ENCODE results near the gene MGAT5B.
"Not testable (repeated sequence)": the region's sequence is repeated elsewhere in the genome, so short reads cannot be mapped to it uniquely, and the experiment has no call there.

Gene MGAT5B

DNA sequence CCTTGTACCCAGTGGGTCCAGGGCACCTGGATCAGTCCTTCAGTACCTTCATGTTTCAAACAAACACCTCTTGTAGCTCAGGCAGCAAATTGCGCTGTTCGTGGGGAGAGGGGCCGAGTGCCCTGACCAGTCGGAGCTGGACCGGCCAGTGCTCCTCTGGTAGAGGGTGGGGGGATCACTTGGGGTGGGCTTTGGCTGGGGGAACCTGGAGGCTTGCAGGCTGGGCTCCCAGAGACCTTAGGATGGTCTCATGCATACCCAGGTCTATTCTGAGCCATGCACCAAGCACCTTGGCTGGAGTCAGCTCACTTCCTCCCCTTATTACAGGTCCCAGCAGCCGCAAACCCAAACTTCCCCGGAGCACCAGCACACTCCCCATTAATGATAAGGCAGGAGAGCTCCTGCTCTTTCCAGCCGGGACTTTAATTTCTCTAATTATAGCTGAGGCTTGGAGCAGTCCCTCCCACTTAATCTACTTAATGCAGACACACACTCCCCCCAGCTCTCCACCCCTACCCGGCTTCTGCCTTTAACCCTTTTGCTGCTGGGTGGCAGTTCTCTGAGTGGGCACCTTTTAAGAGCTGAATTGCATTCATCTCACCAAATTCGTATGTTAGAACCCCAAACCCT, 26.3 kb upstream of the MGAT5B start:
- no peak for DNase-seq (ENCODE audit: low spot score)
- TF ChIP-seq, protein P1, sequence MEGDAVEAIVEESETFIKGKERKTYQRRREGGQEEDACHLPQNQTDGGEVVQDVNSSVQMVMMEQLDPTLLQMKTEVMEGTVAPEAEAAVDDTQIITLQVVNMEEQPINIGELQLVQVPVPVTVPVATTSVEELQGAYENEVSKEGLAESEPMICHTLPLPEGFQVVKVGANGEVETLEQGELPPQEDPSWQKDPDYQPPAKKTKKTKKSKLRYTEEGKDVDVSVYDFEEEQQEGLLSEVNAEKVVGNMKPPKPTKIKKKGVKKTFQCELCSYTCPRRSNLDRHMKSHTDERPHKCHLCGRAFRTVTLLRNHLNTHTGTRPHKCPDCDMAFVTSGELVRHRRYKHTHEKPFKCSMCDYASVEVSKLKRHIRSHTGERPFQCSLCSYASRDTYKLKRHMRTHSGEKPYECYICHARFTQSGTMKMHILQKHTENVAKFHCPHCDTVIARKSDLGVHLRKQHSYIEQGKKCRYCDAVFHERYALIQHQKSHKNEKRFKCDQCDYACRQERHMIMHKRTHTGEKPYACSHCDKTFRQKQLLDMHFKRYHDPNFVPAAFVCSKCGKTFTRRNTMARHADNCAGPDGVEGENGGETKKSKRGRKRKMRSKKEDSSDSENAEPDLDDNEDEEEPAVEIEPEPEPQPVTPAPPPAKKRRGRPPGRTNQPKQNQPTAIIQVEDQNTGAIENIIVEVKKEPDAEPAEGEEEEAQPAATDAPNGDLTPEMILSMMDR (IDR thresholded peaks at IDR 0.05; ENCODE audit: extremely low read depth, missing control alignments): no peak

DNA sequence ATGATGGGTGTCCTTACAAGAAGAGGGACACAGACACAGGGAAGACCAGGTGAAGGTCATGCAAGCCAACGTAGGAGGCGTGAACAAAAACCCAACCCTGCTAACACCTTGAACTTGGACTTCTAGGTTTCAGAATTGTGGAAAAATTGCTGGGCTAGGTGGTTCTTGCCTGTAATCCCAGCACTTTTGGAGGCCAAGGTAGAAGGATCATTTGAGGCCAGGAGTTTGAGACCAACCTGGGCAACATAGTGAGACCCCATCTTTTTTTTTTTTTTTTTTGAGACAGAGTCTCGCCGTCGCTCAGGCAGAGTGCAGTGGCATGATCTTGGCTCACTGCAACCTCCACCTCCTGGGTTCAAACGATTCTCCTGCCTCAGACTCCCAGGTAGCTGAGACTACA, 25.1 kb upstream of the MGAT5B start:
- DNase-seq (ENCODE audit: low spot score): not testable (repeated sequence)

DNA sequence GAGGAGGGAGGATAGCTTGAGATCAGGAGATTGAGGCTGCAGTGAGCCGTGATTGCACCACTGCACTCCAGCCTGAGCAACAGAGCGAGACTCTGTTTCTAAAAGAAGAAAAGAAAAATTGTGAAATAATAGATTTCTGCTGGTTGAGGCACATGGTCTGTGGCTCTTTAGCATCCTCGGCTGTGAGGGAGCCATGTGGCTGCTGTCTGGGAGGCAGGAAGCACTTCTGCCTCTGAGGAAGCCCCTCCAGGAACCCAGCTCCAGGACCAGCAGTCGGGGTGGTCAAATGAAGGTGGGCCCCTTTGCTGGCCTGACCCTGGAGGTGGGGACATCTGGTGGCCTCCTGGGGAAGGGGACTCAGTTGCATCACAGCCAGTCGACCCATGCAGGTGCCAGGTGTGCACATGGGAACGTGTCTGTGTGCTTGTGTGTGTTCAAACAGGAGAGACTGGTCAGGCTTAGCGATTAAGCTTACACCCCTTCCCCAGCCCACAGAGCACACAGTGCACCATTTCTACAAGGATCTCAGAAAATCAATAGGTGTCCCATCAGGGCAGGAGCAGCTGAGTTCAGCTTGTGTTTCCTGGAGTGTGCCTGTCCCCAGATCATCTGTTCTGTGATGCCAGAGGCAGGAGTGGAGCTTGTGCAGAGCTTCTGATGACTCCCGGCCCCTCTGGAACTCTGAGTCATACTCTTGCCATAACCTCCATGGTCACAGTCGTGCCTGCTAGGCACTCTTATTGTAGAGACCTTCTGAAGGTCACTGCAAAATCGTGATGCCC, 24.3 kb upstream of the MGAT5B start:
- DNase-seq (ENCODE audit: low spot score): no peak
- TF ChIP-seq, protein P1 (IDR thresholded peaks at IDR 0.05; ENCODE audit: extremely low read depth, missing control alignments): no peak

DNA sequence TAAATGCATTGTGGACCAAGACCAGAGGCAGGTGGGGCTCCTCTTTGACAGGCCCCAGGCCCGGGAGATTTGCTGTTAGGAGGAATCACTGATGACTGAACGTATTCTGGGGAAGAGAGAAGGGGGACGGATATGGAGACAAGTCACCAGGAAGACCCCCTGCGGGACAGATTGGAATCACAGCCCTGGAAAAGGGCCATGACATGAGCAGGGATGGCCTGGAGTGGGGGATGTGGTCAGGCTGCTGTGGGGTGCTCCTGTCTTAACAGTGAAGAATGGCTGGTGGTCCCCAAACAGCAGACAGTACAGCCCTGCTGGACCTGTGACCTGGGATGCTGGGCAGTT, 23.7 kb upstream of the MGAT5B start:
- DNase-seq (ENCODE audit: low spot score): no peak
- TF ChIP-seq, protein P1 (IDR thresholded peaks at IDR 0.05; ENCODE audit: extremely low read depth, missing control alignments): no peak

DNA sequence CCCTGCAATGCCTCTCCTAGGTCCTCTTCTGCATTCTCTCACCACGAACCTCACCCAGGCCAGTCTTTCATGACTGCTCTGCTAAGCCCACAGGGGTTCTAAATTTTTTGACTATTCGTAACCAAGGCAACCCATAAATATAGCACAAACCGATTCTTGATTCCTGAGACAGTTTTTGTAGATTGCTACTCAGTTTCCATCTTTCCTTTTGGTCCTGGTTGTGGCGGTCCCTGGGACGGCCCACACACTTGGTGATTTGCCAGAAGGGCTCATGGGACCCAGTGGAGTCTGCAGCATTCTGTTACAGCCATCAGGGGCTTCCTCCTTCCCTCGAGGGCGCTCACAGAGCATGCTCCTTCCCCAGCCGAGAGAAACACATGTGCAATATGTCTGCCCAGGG, 23.4 kb upstream of the MGAT5B start:
- DNase-seq (ENCODE audit: low spot score): no peak
- TF ChIP-seq, protein P1 (IDR thresholded peaks at IDR 0.05; ENCODE audit: extremely low read depth, missing control alignments): no peak

DNA sequence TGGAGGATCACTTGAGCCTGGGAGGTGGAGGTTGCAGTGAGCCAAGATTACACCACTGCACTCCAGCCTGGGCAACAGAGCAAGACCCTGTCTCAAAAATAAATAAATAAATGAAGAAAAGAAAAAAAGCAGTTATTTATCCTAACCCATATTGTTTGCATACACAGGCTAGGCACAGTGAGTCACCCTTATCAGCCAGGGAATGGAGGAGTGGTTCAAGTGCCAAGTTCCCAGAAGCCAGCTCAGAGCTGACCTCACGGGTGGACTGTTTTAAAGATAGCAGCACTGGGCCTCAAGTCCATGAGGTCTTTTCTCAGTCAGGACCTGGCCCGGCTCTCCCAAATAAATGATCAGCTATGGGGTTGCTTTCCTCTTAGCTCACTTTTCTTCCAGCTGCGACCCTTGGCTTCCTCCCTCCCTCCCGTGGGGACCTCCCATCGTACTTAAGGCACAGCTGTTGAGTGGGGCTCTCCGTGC, 22.6 kb upstream of the MGAT5B start:
- DNase-seq (ENCODE audit: low spot score): no peak
- TF ChIP-seq, protein P1 (IDR thresholded peaks at IDR 0.05; ENCODE audit: extremely low read depth, missing control alignments): no peak

DNA sequence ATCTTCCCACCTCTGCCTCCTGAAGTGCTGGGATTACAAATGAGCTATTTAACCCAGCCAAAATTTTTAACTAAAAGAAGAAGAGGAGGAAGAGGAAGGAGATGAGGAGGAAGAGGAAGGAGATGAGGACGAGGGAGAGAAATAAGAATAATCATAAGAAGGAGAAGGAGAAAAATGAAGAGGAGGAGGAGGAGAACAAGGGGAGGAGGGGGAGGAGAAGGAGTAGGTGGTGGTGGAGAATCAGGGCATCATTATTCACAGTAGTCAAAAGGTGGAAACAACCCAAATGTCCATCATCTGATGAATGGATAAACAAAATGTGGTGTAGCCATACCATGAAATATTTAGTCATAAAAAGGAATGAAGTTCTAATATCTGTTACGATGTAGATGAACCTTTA, 21.2 kb upstream of the MGAT5B start:
- DNase-seq (ENCODE audit: low spot score): no peak
- TF ChIP-seq, protein P1 (IDR thresholded peaks at IDR 0.05; ENCODE audit: extremely low read depth, missing control alignments): no peak

DNA sequence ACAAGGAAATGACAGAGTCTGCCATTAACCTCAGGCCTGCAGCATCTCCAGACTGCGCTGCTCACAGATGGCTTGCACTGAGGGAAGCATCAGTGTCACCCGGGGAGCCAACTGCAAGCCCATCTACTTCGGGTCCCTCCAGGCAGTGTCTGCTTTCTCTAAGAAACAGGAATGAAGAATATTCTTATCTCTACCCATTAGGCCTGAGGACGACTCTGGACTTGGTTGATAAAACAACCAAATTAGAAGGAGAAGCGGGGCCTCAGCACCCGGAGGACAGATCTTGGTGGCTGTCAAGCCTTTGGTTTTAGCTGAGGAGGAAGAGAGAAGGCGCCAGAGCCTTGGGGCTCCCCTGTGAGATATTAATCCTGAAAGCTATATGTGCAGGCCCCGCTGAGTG, 19.5 kb upstream of the MGAT5B start:
- TF ChIP-seq, protein P1 (IDR thresholded peaks at IDR 0.05; ENCODE audit: extremely low read depth, missing control alignments): no peak
- DNase-seq (ENCODE audit: low spot score): no peak

DNA sequence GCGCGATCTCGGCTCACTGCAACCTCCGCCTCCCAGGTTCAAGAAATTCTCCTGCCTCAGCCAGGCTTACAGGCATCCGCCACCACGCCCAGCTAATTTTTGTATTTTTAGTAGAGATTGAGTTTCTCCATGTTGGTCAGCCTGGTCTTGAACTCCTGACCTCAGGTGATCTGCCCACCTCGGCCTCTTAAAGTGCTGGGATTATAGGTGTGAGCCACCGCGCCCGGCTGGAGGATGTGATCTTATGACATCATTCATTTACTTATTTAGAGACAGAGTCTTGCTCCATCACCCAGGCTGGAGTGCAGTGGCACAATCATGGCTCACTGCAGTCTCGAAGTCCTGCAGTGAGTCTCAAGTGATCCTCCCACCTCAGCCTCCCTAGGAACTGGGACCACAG, 19.0 kb upstream of the MGAT5B start:
- DNase-seq (ENCODE audit: low spot score): not testable (repeated sequence)
